ENCODE results near the gene URM1.
"Not testable (repeated sequence)": the region's sequence is repeated elsewhere in the genome, so short reads cannot be mapped to it uniquely, and the experiment has no call there.

URM1 gene

DNA sequence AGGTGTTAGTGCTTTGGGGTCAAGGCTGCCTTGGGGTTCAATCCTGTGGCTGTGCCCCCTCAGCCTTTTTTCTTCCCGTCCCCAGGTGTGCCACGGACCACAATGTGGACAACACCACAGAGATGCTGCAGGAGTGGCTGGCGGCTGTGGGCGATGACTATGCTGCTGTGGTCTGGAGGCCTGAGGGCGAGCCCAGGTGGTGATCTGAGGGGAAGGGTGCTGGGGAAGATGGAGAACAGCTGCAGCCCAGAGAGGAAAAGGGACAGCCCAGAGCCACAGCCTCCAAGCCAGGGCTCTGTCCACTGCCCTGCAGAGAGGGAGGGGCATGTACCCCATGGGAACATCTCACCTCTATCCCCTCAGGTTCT, 51.6 kb downstream of the URM1 start:
- H3K4me3 ChIP-seq (ENCODE audit: low read length) = no peak overlapping the region
- TF ChIP-seq, protein P1, sequence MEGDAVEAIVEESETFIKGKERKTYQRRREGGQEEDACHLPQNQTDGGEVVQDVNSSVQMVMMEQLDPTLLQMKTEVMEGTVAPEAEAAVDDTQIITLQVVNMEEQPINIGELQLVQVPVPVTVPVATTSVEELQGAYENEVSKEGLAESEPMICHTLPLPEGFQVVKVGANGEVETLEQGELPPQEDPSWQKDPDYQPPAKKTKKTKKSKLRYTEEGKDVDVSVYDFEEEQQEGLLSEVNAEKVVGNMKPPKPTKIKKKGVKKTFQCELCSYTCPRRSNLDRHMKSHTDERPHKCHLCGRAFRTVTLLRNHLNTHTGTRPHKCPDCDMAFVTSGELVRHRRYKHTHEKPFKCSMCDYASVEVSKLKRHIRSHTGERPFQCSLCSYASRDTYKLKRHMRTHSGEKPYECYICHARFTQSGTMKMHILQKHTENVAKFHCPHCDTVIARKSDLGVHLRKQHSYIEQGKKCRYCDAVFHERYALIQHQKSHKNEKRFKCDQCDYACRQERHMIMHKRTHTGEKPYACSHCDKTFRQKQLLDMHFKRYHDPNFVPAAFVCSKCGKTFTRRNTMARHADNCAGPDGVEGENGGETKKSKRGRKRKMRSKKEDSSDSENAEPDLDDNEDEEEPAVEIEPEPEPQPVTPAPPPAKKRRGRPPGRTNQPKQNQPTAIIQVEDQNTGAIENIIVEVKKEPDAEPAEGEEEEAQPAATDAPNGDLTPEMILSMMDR (conservative IDR thresholded peaks at IDR 0.05; ENCODE audit: low read depth, low read length) = no peak
- DNase-seq (ENCODE audit: low read depth) = no peak

DNA sequence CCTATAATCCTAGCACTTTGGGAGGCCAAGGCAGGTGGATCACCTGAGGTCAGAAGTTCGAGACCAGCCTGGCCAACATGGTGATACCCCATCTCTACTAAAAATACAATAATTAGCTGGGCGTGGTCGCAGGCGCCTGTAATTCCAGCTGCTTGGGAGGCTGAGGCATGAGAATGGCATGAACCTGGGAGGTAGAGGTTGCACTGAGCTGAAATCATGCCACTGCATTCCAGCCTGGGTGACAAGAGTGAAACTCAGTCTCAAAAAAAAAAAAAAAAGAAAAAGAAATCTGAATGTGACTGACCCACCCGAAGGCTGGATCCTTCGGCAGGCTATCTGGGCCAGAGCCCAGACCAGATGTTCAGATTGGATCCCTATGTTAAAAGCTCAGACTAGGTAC, 52.2 kb downstream of the URM1 start:
- not testable (repeated sequence) for H3K4me3 ChIP-seq (ENCODE audit: low read length); DNase-seq (ENCODE audit: low read depth)

DNA sequence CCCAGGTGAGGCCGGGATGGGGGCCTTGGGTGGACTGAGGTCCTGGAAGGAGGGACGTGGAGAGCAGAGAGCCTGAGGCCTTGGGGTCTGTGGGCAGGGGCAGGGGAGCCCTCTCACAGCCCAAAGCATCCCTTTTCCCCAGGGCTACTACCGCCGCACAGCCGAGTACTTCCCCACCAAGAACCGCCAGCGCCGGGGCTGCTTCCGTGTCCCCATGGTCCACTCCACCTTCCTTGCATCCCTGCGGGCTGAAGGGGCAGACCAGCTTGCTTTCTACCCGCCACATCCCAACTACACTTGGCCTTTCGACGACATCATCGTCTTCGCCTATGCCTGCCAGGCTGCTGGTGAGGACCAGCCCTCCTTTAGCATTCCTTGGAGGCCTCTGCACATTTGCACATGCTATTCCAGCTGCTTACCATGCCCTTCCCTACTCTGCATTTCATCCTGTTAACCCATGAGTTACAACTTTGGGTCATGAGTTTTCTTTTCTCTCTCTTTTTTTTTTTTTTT, 53.1 kb downstream of the URM1 start:
- DNase-seq (ENCODE audit: low read depth) = no peak
- H3K4me3 ChIP-seq (ENCODE audit: low read length) = no peak overlapping the region
- TF ChIP-seq, protein P1 (conservative IDR thresholded peaks at IDR 0.05; ENCODE audit: low read depth, low read length) = no peak

DNA sequence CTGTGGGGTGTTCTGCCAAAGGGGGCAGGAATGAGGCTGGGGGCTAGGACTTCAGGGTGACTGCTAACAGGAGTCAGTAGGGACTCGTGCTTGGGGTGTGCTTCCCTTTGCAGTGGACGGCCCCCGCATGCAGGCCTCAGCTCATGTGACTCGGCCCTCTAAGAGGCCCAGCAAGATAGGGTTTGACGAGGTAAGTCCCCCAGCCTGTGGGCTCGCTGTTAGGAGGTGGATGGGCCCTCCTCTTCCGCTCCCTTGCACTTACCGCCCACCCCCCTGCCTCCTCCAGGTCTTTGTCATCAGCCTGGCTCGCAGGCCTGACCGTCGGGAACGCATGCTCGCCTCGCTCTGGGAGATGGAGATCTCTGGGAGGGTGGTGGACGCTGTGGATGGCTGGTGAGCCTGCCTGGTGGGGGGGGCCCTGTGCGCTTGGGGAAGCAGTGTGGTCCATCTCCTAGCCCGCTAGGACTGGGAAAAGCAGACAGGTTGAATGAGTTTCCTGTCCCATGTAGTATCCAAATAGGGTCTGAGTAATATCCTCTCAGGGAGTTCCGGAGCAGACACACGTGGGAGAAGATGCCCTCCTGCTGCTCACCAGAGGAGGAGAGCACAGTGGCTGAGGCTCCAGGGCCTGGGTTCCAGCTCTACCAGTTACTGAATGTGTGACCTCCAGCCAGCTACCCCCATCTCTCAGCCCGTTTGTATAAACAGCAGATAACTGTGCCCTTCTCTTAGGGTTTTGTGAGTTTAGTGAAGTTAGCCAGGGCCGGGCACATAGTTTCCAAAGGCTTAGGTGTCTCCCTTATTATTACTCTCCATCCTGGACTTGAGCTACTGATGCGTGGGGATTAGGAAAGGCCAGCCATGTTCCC, 57.7 kb downstream of the URM1 start:
- H3K4me3 ChIP-seq (ENCODE audit: low read length) = no peak overlapping the region
- TF ChIP-seq, protein P1 (conservative IDR thresholded peaks at IDR 0.05; ENCODE audit: low read depth, low read length) = no peak
- DNase-seq (ENCODE audit: low read depth) = no peak

DNA sequence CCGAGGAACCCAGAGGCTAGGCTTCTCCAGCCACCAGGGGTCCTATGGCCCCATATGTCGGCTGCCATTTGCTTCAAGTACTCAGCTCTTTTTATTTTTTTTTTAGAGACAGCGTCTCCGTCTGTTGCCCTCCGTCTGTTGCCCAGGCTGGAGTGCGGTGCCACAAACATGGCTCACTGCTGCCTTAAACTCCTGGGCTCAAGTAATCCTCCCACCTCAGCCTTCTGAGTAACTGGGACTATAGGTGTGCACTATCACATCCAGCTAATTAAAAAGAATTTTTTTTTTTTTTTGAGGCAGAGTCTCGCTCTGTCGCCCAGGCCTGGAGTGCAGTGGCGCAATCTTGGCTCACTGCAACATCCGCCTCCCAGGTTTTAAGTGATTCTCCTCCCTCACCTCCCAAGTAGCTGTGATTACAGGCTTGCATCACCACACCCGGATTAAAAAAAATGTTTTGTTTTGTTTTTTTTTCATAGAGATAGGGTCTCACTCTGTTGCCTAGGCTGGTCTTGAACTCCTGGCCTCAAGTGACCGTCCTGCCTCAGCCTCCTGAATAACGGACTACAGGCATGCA, 58.4 kb downstream of the URM1 start:
- TF ChIP-seq, protein P1 (conservative IDR thresholded peaks at IDR 0.05; ENCODE audit: low read depth, low read length) = peak; percentile 1

DNA sequence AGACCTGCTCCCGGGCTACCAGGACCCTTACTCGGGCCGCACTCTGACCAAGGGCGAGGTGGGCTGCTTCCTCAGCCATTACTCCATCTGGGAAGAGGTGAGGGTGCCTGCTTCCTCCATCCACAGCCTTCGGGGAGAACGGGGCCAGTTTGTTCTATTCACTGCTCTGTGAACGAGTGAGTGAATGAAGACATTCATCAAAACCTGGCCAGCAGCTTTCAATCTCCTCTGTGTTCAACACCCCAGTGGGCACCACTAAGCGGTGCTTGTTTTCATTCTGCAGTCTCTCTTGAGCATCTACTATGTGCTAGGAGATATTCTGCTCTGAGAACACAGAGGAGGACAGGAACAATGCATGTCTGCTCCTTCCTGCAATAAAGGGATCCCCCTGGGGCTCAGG, 60.0 kb downstream of the URM1 start:
- H3K4me3 ChIP-seq (ENCODE audit: low read length) = no peak overlapping the region
- TF ChIP-seq, protein P1 (conservative IDR thresholded peaks at IDR 0.05; ENCODE audit: low read depth, low read length) = no peak
- no peak for DNase-seq (ENCODE audit: low read depth)

More for the DNA sequence above, 58.4 kb downstream of the URM1 start:
- H3K4me3 ChIP-seq (ENCODE audit: low read length) = no peak overlapping the region
- DNase-seq (ENCODE audit: low read depth) = no peak

DNA sequence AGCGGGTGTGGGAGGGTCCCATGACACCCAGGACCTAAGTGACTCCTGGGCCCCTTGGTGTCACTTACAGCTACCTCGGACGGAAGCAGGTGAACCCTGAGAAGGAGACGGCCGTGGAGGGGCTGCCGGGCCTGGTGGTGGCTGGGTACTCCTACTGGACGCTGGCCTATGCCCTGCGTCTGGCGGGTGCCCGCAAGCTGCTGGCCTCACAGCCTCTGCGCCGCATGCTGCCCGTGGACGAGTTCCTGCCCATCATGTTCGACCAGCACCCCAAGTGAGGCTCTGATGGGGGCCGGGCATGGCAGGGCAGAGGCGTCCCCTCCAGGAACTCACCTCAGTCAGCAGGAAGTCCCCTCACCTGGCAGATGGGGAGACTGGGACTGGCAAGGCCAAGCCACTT, 63.2 kb downstream of the URM1 start:
- no peak for DNase-seq (ENCODE audit: low read depth)
- H3K4me3 ChIP-seq (ENCODE audit: low read length) = no peak overlapping the region
- TF ChIP-seq, protein P1 (conservative IDR thresholded peaks at IDR 0.05; ENCODE audit: low read depth, low read length) = no peak
